Panc1 (cell line): ENCODE results near the gene DEDD2. TPM values are rescaled to one million over a fixed set of nuclear protein-coding genes. Genes with fewer than 3 reads are reported as not detected.

Experiments
- ATAC-seq: fragments of 200-7000 bp; cut with Tn5 transposase; 2 replicates; pipeline ENCODE4 v1.9.1; 2020; ENCODE audit warnings: mild to moderate bottlenecking, moderate library complexity
- BruUV-seq: library from RNA; stranded (reverse); fragments of 400-500 nt; replicated peaks from 2 replicates; lab custom pipeline; 2021; lab: Mats Ljungman, UMichigan
- CTCF ChIA-PET: fragments of 300-600 bp; sonication (Branson Sonifier 250); formaldehyde crosslinking; loops from one replicate; lab custom pipeline; 2022; ENCODE audit warnings: antibody characterized with exemption; lab: Charles Lee
- POLR2A ChIA-PET: fragments of 300-600 bp; sonication (Branson Sonifier 250); formaldehyde crosslinking; loops from one replicate; lab custom pipeline; 2022; ENCODE audit warnings: antibody characterized with exemption; lab: Charles Lee
- DNase-seq: peaks from one replicate; pipeline ENCODE4 v3.0.0-alpha.2; 2010; ENCODE audit warnings: low read depth, low spot score
- H3K27ac ChIP-seq: 2 replicates; pipeline ENCODE4 v1.5.1; 2011; ENCODE audit warnings: mild to moderate bottlenecking, low read length, inconsistent platforms
- H3K27me3 ChIP-seq: fragments of 200-500 bp; sonication (Bioruptor generic); 2 replicates; pipeline ENCODE4 v1.6.0; 2014; ENCODE audit warnings: low read length, inconsistent platforms; ENCODE audit not compliant: control insufficient read depth, insufficient read depth
- H3K36me3 ChIP-seq: fragments of 200-500 bp; sonication (Bioruptor generic); 2 replicates; pipeline ENCODE4 v1.5.1; 2014; ENCODE audit warnings: inconsistent platforms, mild to moderate bottlenecking, low read length, moderate library complexity; ENCODE audit not compliant: control insufficient read depth, insufficient read depth
- H3K4me1 ChIP-seq: 2 replicates; pipeline ENCODE4 v1.5.1; 2011; ENCODE audit warnings: inconsistent platforms, mild to moderate bottlenecking, low read length, moderate library complexity; ENCODE audit not compliant: control insufficient read depth, insufficient read depth
- H3K4me3 ChIP-seq, 2 experiments: 2 replicates each; pipeline ENCODE4 v1.5.1; 2011 to 2012; ENCODE audit warnings: low read depth in 2 of 2, low read length in 2 of 2, mild to moderate bottlenecking in 2 of 2, inconsistent platforms in 1 of 2, moderate library complexity in 1 of 2
- H3K9me3 ChIP-seq: fragments of 200-500 bp; sonication (Bioruptor generic); 2 replicates; pipeline ENCODE4 v1.5.1; 2014; ENCODE audit warnings: low read depth, mild to moderate bottlenecking, inconsistent platforms, low read length, moderate library complexity; ENCODE audit not compliant: control insufficient read depth, insufficient read depth
- POLR2AphosphoS5 ChIP-seq: IDR thresholded peaks from 2 replicates; pipeline ENCODE4 v1.6.1; 2012; ENCODE audit warnings: mild to moderate bottlenecking, low read depth, low read length, moderate library complexity
- SIN3A ChIP-seq: IDR thresholded peaks from 2 replicates; pipeline ENCODE4 v1.6.1; 2012; ENCODE audit warnings: low read depth, mild to moderate bottlenecking, low read length, moderate library complexity, borderline replicate concordance; ENCODE audit not compliant: insufficient read depth
- TCF7L2 ChIP-seq: IDR thresholded peaks from 2 replicates; pipeline ENCODE4 v1.6.1; 2011; ENCODE audit warnings: mild to moderate bottlenecking, low read depth, low read length, inconsistent platforms
- in situ Hi-C: cut with HindIII; loops from 2 replicates; pipeline ENCODE4 v1.10.0; 2016; ENCODE audit warnings: low sequenced_read_pairs, low pct_unique_long_range_greater_than_20kb
- intact Hi-C: fragments of 100-400 bp; cut with micrococcal nuclease; formaldehyde crosslinking; loops from one replicate; pipeline ENCODE4 v1.10.0; 2022; ENCODE audit not compliant: unreplicated experiment
- total RNA-seq: library from RNA; stranded (reverse); gene quantifications from one replicate; pipeline ENCODE4 v1.2.1, GENCODE V29; 2021; ENCODE audit not compliant: unreplicated experiment
- TF ChIP-seq, protein P1 (sequence below), 2 experiments: IDR thresholded peaks; 2 replicates each; pipeline ENCODE4 v1.6.1; 2011 to 2012; ENCODE audit warnings: low read depth in 2 of 2, control low read depth in 1 of 2, low read length in 1 of 2, mild to moderate bottlenecking in 1 of 2, moderate library complexity in 1 of 2; ENCODE audit not compliant: insufficient read depth in 1 of 2
- TF ChIP-seq, protein P2 (sequence below): fragments of 450-650 bp; IDR thresholded peaks from 2 replicates; pipeline ENCODE4 v1.5.1; 2017; ENCODE audit warnings: mild to moderate bottlenecking

The DEDD2 gene
- total RNA-seq, 1 experiment from 2014 or later, result 13.2 TPM

DNA sequence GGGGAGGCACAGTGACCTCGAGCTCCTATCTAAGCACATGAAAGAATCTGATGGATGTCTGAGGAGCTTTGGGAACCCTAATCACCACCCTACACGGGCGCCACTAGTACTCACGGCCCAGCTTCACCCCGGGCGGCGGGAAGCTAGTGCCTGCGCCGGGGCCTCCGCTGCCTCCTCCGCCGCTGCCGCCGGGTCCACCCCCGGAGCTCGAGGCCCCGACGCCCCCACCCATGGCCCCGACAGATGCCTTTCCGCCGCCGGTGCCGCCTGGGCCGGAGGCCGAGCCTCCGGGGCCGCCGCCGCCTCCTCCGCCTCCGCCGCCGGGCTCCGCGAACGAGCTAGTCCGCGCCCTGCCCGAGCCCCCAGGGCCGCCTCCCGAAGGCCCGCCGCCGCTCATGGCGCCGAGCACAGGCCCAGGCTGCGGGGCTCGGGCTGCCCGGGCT is 24.6 kb upstream of the DEDD2 start:
- peak overlapping the region; percentile 94 for H3K27ac ChIP-seq

DNA sequence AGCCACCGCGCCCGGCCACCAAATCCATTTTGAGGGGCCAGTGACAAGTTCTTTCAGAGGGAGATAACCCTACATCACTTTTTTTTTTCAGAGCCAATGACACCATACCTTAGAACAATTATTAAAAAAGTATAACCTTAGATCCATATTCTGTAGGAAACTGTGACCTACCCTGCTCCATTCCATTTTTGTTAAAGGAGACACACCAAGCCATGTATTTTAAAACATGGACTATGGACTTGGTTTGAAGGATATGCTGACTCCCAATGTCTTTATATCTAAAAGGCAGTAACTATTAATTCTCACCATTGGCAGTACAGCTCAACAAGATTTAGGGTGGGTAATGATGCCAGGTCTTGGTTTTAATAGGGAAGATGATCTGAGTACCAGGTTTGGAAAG is 23.8 kb upstream of the DEDD2 start:
- Histone ChIP-seq H3K27me3 (no peaks in the 10 kb centered on the region), H3K9me3 (no peaks in the 10 kb centered on the region), H3K36me3 (peaks cover 8% of the 10 kb centered on the region; the same call in 1 of the 2 replicates), H3K4me3 (peak overlapping the region; percentile 73 to 93), H3K4me1 (peaks cover 13% of the 10 kb centered on the region; the same call in 1 of the 2 replicates), H3K27ac (peak overlapping the region; percentile 94)
- intact Hi-C loops, result no loop called here
- DNase-seq, result no peak
- TF ChIP-seq, protein P1, sequence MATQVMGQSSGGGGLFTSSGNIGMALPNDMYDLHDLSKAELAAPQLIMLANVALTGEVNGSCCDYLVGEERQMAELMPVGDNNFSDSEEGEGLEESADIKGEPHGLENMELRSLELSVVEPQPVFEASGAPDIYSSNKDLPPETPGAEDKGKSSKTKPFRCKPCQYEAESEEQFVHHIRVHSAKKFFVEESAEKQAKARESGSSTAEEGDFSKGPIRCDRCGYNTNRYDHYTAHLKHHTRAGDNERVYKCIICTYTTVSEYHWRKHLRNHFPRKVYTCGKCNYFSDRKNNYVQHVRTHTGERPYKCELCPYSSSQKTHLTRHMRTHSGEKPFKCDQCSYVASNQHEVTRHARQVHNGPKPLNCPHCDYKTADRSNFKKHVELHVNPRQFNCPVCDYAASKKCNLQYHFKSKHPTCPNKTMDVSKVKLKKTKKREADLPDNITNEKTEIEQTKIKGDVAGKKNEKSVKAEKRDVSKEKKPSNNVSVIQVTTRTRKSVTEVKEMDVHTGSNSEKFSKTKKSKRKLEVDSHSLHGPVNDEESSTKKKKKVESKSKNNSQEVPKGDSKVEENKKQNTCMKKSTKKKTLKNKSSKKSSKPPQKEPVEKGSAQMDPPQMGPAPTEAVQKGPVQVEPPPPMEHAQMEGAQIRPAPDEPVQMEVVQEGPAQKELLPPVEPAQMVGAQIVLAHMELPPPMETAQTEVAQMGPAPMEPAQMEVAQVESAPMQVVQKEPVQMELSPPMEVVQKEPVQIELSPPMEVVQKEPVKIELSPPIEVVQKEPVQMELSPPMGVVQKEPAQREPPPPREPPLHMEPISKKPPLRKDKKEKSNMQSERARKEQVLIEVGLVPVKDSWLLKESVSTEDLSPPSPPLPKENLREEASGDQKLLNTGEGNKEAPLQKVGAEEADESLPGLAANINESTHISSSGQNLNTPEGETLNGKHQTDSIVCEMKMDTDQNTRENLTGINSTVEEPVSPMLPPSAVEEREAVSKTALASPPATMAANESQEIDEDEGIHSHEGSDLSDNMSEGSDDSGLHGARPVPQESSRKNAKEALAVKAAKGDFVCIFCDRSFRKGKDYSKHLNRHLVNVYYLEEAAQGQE (IDR thresholded peaks at IDR 0.05; ENCODE audit: insufficient read depth in 1 of 2, low read depth in 2 of 2, low read length in 1 of 2), result no peak
- TF ChIP-seq POLR2AphosphoS5 (no peak), TCF7L2 (no peak), SIN3A (no peak)
- TF ChIP-seq, protein P2, sequence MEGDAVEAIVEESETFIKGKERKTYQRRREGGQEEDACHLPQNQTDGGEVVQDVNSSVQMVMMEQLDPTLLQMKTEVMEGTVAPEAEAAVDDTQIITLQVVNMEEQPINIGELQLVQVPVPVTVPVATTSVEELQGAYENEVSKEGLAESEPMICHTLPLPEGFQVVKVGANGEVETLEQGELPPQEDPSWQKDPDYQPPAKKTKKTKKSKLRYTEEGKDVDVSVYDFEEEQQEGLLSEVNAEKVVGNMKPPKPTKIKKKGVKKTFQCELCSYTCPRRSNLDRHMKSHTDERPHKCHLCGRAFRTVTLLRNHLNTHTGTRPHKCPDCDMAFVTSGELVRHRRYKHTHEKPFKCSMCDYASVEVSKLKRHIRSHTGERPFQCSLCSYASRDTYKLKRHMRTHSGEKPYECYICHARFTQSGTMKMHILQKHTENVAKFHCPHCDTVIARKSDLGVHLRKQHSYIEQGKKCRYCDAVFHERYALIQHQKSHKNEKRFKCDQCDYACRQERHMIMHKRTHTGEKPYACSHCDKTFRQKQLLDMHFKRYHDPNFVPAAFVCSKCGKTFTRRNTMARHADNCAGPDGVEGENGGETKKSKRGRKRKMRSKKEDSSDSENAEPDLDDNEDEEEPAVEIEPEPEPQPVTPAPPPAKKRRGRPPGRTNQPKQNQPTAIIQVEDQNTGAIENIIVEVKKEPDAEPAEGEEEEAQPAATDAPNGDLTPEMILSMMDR, result no peak
- CTCF ChIA-PET, result no interaction called here
- in situ Hi-C loops, result no loop called here
- no TSS peak for BruUV-seq
- no peak for ATAC-seq
- POLR2A ChIA-PET, result no interaction called here

More for the DNA sequence above, 24.6 kb upstream of the DEDD2 start:
- no TSS peak for BruUV-seq
- Histone ChIP-seq H3K36me3 (peaks cover 5% of the 10 kb centered on the region; the same call in 1 of the 2 replicates), H3K27me3 (no peaks in the 10 kb centered on the region), H3K4me3 (peak overlapping the region; percentile 73 to 93), H3K4me1 (peaks cover 21% of the 10 kb centered on the region), H3K9me3 (no peaks in the 10 kb centered on the region)
- ChIA-PET CTCF (no interaction called here), POLR2A (no interaction called here)
- TF ChIP-seq, protein P2, result no peak
- TF ChIP-seq SIN3A (no peak), POLR2AphosphoS5 (no peak), TCF7L2 (no peak)
- TF ChIP-seq, protein P1 (IDR thresholded peaks at IDR 0.05; ENCODE audit: insufficient read depth in 1 of 2, low read depth in 2 of 2, low read length in 1 of 2), result no peak
- intact Hi-C loops (no loop called here), in situ Hi-C loops (no loop called here)
- ATAC-seq, result no peak
- no peak for DNase-seq
